Esophagus squamous epithelium (tissue), 4 donors: Measurements from ENCODE around the gene TRIM9.

ENCODE experiments used
- CTCF ChIP-seq, 6 experiments: fragments of 450-650 bp in 4 of 6; fragments of 200-600 bp in 2 of 6; sonication (generic) in 2 of 6; IDR thresholded peaks; one replicate each; pipeline ENCODE4 v1.5.1; 2016 to 2019; ENCODE audit warnings: antibody characterized with exemption in 6 of 6, mild to moderate bottlenecking in 4 of 6, moderate library complexity in 4 of 6
- POLR2A ChIP-seq, 4 donors: fragments of 450-650 bp; IDR thresholded peaks; one replicate each; pipeline ENCODE4 v1.6.1; 2017; ENCODE audit warnings: antibody characterized with exemption in 4 of 4, mild to moderate bottlenecking in 4 of 4, moderate library complexity in 3 of 4

DNA sequence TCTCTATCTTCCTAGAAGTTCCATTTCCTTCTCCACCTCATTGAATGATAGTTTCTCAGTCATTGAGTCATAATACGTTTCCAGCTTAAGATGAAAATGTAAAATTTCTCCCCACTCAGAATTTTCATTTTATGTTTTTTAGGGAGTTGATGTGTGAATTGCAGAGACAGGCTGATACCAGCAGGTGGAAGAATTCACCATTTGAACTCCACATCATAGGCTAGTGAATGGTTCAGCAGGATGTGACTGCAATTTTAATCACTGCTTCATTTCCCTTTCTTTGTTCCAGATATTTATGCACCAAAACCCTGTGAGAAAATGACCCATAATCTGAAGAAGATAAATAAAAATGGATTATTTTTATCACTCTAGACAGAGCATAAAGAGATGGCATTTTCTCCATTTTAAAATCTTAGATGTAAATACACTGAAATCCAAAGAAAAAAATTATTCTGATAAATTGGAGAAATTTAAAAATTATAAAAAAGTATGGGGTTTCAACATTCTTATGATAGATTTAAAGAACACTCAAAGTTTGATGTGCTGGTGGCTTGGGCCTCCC, 140.0 kb downstream of the TRIM9 start:
- TF ChIP-seq POLR2A (IDR thresholded peaks at IDR 0.05) = no peak
- peak in 5 of 6 experiments; percentile 41 to 71 (median 49) for TF ChIP-seq CTCF (IDR thresholded peaks at IDR 0.05)
